Smooth muscle cell (in vitro differentiated cells): ENCODE results near the gene KRTAP10-7. TPM values are rescaled to one million over a fixed set of nuclear protein-coding genes. Genes with fewer than 3 reads are reported as not detected.
"Not testable (repeated sequence)": the region's sequence is repeated elsewhere in the genome, so short reads cannot be mapped to it uniquely, and the experiment has no call there.

Source experiments
- DNase-seq: peaks from one replicate; lab custom pipeline; 2025; ENCODE audit not compliant: unreplicated experiment; lab: John Stamatoyannopoulos, UW
- H2AFZ ChIP-seq: fragments of 200-600 bp; sonication (generic); 2 replicates; pipeline ENCODE4 v1.6.0; 2016; ENCODE audit warnings: antibody characterized with exemption, low read depth, mild to moderate bottlenecking
- H3F3A ChIP-seq: fragments of 200-600 bp; sonication (generic); 2 replicates; pipeline ENCODE4 v1.6.0; 2017; ENCODE audit warnings: antibody characterized with exemption, low read depth
- H3K27ac ChIP-seq: fragments of 200-600 bp; sonication (generic); 2 replicates; pipeline ENCODE4 v1.5.1; 2016; ENCODE audit warnings: low read depth, mild to moderate bottlenecking
- H3K27me3 ChIP-seq: fragments of 200-600 bp; sonication (generic); 2 replicates; pipeline ENCODE4 v1.6.1; 2016; ENCODE audit warnings: low read depth, mild to moderate bottlenecking
- H3K36me3 ChIP-seq: fragments of 200-600 bp; sonication (generic); 2 replicates; pipeline ENCODE4 v1.5.1; 2016; ENCODE audit warnings: low read depth
- H3K4me1 ChIP-seq: fragments of 200-600 bp; sonication (generic); 2 replicates; pipeline ENCODE4 v1.5.1; 2016; ENCODE audit warnings: low read depth
- H3K4me2 ChIP-seq: fragments of 200-600 bp; sonication (generic); 2 replicates; pipeline ENCODE4 v1.6.0; 2016; ENCODE audit warnings: mild to moderate bottlenecking
- H3K4me3 ChIP-seq: fragments of 200-600 bp; sonication (generic); 2 replicates; pipeline ENCODE4 v1.5.1; 2016; ENCODE audit warnings: mild to moderate bottlenecking
- H3K79me2 ChIP-seq: fragments of 200-600 bp; sonication (generic); 2 replicates; pipeline ENCODE4 v1.6.0; 2016; ENCODE audit warnings: low read depth, mild to moderate bottlenecking
- H3K9ac ChIP-seq: fragments of 200-600 bp; sonication (generic); 2 replicates; pipeline ENCODE4 v1.6.0; 2016; ENCODE audit warnings: low read depth
- H3K9me3 ChIP-seq: fragments of 200-600 bp; sonication (generic); replicated peaks from 2 replicates; pipeline ENCODE4 v1.5.1; 2016; ENCODE audit warnings: low read depth
- H4K20me1 ChIP-seq: fragments of 200-600 bp; sonication (generic); 2 replicates; pipeline ENCODE4 v1.6.0; 2016; ENCODE audit warnings: low read depth
- CTCF ChIP-seq: fragments of 200-600 bp; sonication (generic); IDR thresholded peaks from 2 replicates; pipeline ENCODE4 v1.5.1; 2017; ENCODE audit warnings: borderline replicate concordance, mild to moderate bottlenecking, antibody characterized with exemption; ENCODE audit not compliant: insufficient read depth, poor library complexity, severe bottlenecking
- WGBS: methylation state at CpG from one replicate; pipeline ENCODE4 v1.1.7; 2016; ENCODE audit warnings: low lambda C conversion rate; 5-methylcytosine and 5-hydroxymethylcytosine counted together
- polyA plus RNA-seq: library from polyadenylated mRNA; unstranded; fragments of >200 nt; fragmentation: Nextera tagmentation; extraction: Ambion mirVana; gene quantifications from 2 replicates; pipeline ENCODE4 v1.2.1, GENCODE V29; 2016
- total RNA-seq: library from RNA; depleted of rRNA; stranded (reverse); fragments of >200 nt; gene quantifications from 2 replicates; pipeline ENCODE4 v1.2.3, GENCODE V29; 2014

The KRTAP10-7 gene
- total and polyA plus RNA-seq, 2 experiments from 2014 or later = not detected

- H3K9me3 ChIP-seq = peaks cover 5% of the 10 kb centered on the region
- H3K9ac ChIP-seq = no peak overlapping the region
- H3K79me2 ChIP-seq = no peaks in the 10 kb centered on the region
- no peaks in the 10 kb centered on the region for H4K20me1 ChIP-seq
- H3K4me3 ChIP-seq = no peak overlapping the region
- H3K36me3 ChIP-seq = no peaks in the 10 kb centered on the region
- H3K27ac ChIP-seq = no peak overlapping the region
- no peaks in the 10 kb centered on the region for H3K4me1 ChIP-seq
- no peaks in the 10 kb centered on the region for H3F3A ChIP-seq
- no peak for TF ChIP-seq CTCF
- H3K27me3 ChIP-seq = no peaks in the 10 kb centered on the region
- no peak overlapping the region for H3K4me2 ChIP-seq
- 93% methylated on average over 40 of the region's 40 CpGs for WGBS
- no peak for DNase-seq
- no peak overlapping the region for H2AFZ ChIP-seq
Measured at GRCh38 chr21:44571844-44572782, 28.3 kb upstream of the KRTAP10-7 start.

GRCh38 chr21:44572959-44573583 lies 27.3 kb upstream of the KRTAP10-7 start:
- no peak for TF ChIP-seq CTCF
- no peak for DNase-seq
- Histone ChIP-seq H3K4me1 (no peaks in the 10 kb centered on the region), H3K27ac (no peak overlapping the region), H2AFZ (no peak overlapping the region), H4K20me1 (no peaks in the 10 kb centered on the region), H3K4me2 (no peak overlapping the region), H3K4me3 (no peak overlapping the region), H3K36me3 (no peaks in the 10 kb centered on the region), H3K9me3 (peaks cover 8% of the 10 kb centered on the region), H3F3A (no peaks in the 10 kb centered on the region), H3K79me2 (no peaks in the 10 kb centered on the region), H3K9ac (no peak overlapping the region), H3K27me3 (no peaks in the 10 kb centered on the region)
- WGBS = 89% methylated on average over 15 of the region's 15 CpGs

- not testable (repeated sequence) for H2AFZ ChIP-seq, H3K4me1 ChIP-seq, H3K27me3 ChIP-seq, H3K9ac ChIP-seq, H3K4me3 ChIP-seq, H3K9me3 ChIP-seq, H3K27ac ChIP-seq, H3K4me2 ChIP-seq, H4K20me1 ChIP-seq, H3K36me3 ChIP-seq, H3K79me2 ChIP-seq, DNase-seq, H3F3A ChIP-seq
- WGBS = 85% methylated on average over 23 of the region's 25 CpGs
Measured at GRCh38 chr21:44573630-44574456, 26.6 kb upstream of the KRTAP10-7 start, which contains the start of gene KRTAP10-4. Gene KRTAP10-4 (plus strand): TSS chr21:44573729. CDS start chr21:44573759, 30 bp downstream.
